HFFc6 (cell line): ENCODE measurements around the gene TCHP. TPM values are rescaled to one million over a fixed set of nuclear protein-coding genes. Genes with fewer than 3 reads are reported as not detected.

ENCODE experiments used
- DNase-seq: peaks from one replicate; pipeline ENCODE4 v3.0.0-alpha.2; 2018
- H3K27ac Mint-ChIP-seq: 2 replicates; pipeline ENCODE4 v1.8.0; 2020; ENCODE audit warnings: mild to moderate bottlenecking, mixed read lengths
- H3K27me3 Mint-ChIP-seq: 2 replicates; pipeline ENCODE4 v1.8.0; 2021; ENCODE audit warnings: mild to moderate bottlenecking, moderate library complexity, mixed read lengths; ENCODE audit not compliant: insufficient read depth
- H3K36me3 Mint-ChIP-seq: 2 replicates; pipeline ENCODE4 v1.8.0; 2021; ENCODE audit warnings: low read depth, mixed read lengths
- H3K4me1 Mint-ChIP-seq: 2 replicates; pipeline ENCODE4 v1.8.0; 2020; ENCODE audit warnings: low read depth, mixed read lengths
- H3K4me3 Mint-ChIP-seq: 2 replicates; pipeline ENCODE4 v1.8.0; 2020; ENCODE audit warnings: mild to moderate bottlenecking, moderate library complexity, mixed read lengths
- H3K9me3 Mint-ChIP-seq: 2 replicates; pipeline ENCODE4 v1.8.0; 2020; ENCODE audit warnings: mild to moderate bottlenecking, mixed read lengths
- CTCF ChIP-seq: fragments of 200-600 bp; sonication (generic); IDR thresholded peaks from 2 replicates; pipeline ENCODE4 v1.5.0; 2021; ENCODE audit warnings: antibody characterized with exemption, mild to moderate bottlenecking
- total RNA-seq, 6 experiments: library from RNA; stranded (reverse); fragmentation: NEBNext Ultra II Directional; extraction: Animal tissue kit (Norgen Biotek cat#: 25700); gene quantifications; 2 replicates in 1 of 6; 3 replicates in 5 of 6; pipeline ENCODE4 v1.2.3, GENCODE V29; 2021

Gene TCHP
- total RNA-seq, 6 experiments from 2014 or later = 15.0 to 21.0 (median 18.2) TPM

DNA sequence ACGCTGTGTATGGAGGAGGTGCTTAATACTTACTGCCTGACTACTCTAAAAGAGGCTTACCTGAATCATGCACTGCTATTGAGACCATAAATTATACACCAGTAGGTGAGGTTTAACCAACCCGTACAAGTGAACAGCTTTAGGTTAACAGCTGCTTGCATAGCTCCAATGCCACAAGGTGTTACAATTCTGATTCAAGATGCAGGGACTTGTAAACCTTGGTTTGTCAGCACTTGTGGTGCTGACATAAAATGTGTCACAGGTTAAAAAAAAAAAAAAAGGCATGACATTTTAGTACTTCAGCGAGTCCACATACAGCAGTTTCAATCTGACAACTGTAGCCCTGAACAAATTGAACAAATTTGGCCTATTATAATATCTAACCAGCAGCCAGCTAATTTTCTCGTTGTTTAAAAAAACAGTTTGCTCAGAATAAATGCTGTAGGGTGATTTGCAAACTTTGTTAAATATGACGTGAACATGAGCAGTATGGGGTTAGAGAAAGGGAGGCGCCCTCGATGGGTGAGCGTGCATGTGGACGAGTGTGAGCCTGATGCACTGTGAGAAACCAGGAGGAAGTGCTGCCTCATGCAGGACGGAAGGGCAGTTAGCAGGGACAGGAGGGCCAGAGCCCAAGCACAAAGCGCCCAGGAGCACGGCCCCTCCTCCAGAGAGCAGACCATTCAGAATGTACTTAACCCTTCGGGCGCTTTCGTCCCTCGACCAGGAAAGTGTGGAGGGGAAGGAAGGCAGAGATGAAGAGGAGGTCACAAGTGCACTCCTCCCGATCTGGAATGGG, 44.7 kb downstream of the TCHP start:
- H3K4me3 Mint-ChIP-seq = peak overlapping the region; percentile 60
- H3K36me3 Mint-ChIP-seq = peaks cover 46% of the 10 kb centered on the region
- H3K9me3 Mint-ChIP-seq = no peaks in the 10 kb centered on the region
- DNase-seq = peak; percentile 31
- H3K4me1 Mint-ChIP-seq = peaks cover 53% of the 10 kb centered on the region
- no peaks in the 10 kb centered on the region for H3K27me3 Mint-ChIP-seq
- H3K27ac Mint-ChIP-seq = peak overlapping the region; percentile 92
- TF ChIP-seq CTCF = 0 out of 2 replicates have a peak, but pooled peaks have one; percentile 14

GRCh38 chr12:109946505-109946904, 46.4 kb downstream of the TCHP start:
- Mint-ChIP-seq H3K9me3 (no peaks in the 10 kb centered on the region), H3K36me3 (peaks cover 44% of the 10 kb centered on the region), H3K27ac (peak overlapping the region; percentile 80), H3K4me3 (peak overlapping the region; percentile 73), H3K4me1 (peaks cover 71% of the 10 kb centered on the region), H3K27me3 (no peaks in the 10 kb centered on the region)
- TF ChIP-seq CTCF = no peak
- no peak for DNase-seq

- no peaks in the 10 kb centered on the region for H3K9me3 Mint-ChIP-seq
- H3K36me3 Mint-ChIP-seq = peaks cover 45% of the 10 kb centered on the region
- no peak for DNase-seq
- no peaks in the 10 kb centered on the region for H3K27me3 Mint-ChIP-seq
- H3K4me1 Mint-ChIP-seq = peaks cover 75% of the 10 kb centered on the region
- TF ChIP-seq CTCF = no peak
- H3K27ac Mint-ChIP-seq = peak overlapping the region; percentile 80
- peak overlapping the region; percentile 73 for H3K4me3 Mint-ChIP-seq
Observed at GRCh38 chr12:109946913-109947312, 46.8 kb downstream of the TCHP start.

DNA sequence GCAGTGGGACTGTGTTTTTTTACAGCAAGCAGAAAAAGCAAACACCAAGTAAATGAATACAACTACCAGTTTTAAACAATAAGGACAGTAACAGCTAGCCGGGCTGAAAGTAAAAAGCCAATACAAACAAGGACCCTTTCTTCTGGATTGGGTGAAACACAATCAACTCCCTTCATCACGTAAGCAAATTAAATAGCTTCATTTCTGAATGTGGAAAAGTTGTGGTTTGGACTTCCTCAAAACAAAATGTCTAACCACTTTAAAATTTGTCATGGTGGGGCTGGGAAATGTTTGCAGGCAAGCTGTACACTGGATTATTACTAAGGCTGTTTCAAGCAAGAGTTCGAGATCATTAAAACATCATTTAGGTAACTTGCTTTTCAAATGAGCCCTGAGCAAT, 47.4 kb downstream of the TCHP start:
- Mint-ChIP-seq H3K27me3 (no peaks in the 10 kb centered on the region), H3K27ac (peak overlapping the region; percentile 80), H3K4me3 (peak overlapping the region; percentile 73), H3K36me3 (peaks cover 50% of the 10 kb centered on the region), H3K4me1 (peaks cover 81% of the 10 kb centered on the region), H3K9me3 (no peaks in the 10 kb centered on the region)
- DNase-seq = peak; percentile 82
- no peak for TF ChIP-seq CTCF

DNA sequence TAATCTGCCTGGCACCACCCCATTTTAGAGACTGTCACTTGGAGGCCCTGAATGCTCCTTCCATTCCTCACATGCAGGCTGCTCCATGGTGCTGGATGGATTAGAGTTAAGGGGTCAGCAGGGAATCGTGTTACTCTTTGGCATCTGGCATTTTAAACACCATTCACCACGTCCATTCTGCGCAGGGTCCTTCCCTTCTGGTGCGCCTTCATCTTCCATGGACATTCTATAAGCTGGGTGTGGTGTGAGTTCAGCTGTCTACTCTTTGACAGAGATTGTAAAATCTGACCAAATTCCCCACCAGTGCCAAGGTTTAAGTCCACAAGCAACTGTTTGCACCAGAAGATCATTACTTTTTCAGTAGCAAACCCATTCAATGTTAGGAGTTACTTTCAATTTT, 48.3 kb downstream of the TCHP start:
- Mint-ChIP-seq H3K4me1 (peaks cover 89% of the 10 kb centered on the region), H3K36me3 (peaks cover 54% of the 10 kb centered on the region), H3K27me3 (no peaks in the 10 kb centered on the region), H3K9me3 (no peaks in the 10 kb centered on the region), H3K27ac (peak overlapping the region; percentile 80), H3K4me3 (peak overlapping the region; percentile 29)
- TF ChIP-seq CTCF = no peak
- DNase-seq = no peak
